ENCODE measurements around the gene QPCT.
"Not testable (repeated sequence)": the region's sequence is repeated elsewhere in the genome, so short reads cannot be mapped to it uniquely, and the experiment has no call there.

Gene QPCT

GRCh38 chr2:37357530-37357929 lies 13.1 kb downstream of the QPCT start:
- DNase-seq (ENCODE audit: low read depth in 2 of 2): no peak

GRCh38 chr2:37358466-37358865 lies 14.0 kb downstream of the QPCT start:
- no peak for DNase-seq (ENCODE audit: low read depth in 2 of 2)

- DNase-seq (ENCODE audit: low read depth in 2 of 2): no peak
These were observed 16.9 kb downstream of the QPCT start for GRCh38 chr2:37361216-37361815.

- DNase-seq (ENCODE audit: low read depth in 2 of 2): no peak
These were observed 17.7 kb downstream of the QPCT start for GRCh38 chr2:37361994-37362698.

GRCh38 chr2:37364351-37364750 lies 19.9 kb downstream of the QPCT start:
- no peak for DNase-seq (ENCODE audit: low read depth in 2 of 2)

- DNase-seq (ENCODE audit: low read depth in 2 of 2): peak in 1 of 2 donors; percentile 5
These were observed 21.2 kb downstream of the QPCT start for GRCh38 chr2:37365669-37366068.

GRCh38 chr2:37366773-37367172 lies 22.3 kb downstream of the QPCT start:
- peak in 1 of 2 donors; percentile 8 for DNase-seq (ENCODE audit: low read depth in 2 of 2)

GRCh38 chr2:37367310-37367709 lies 22.9 kb downstream of the QPCT start:
- DNase-seq (ENCODE audit: low read depth in 2 of 2): no peak

- DNase-seq (ENCODE audit: low read depth in 2 of 2): no peak
These were observed 23.6 kb downstream of the QPCT start for GRCh38 chr2:37367984-37368383.

- DNase-seq (ENCODE audit: low read depth in 2 of 2): no peak
These were observed 26.2 kb downstream of the QPCT start for GRCh38 chr2:37370666-37371065.

GRCh38 chr2:37372000-37372399 lies 27.6 kb downstream of the QPCT start:
- no peak for DNase-seq (ENCODE audit: low read depth in 2 of 2)

- DNase-seq (ENCODE audit: low read depth in 2 of 2): no peak
These were observed 31.4 kb downstream of the QPCT start for GRCh38 chr2:37375741-37376288.

- DNase-seq (ENCODE audit: low read depth in 2 of 2): peak in 1 of 2 donors; percentile 34
These were observed 32.2 kb downstream of the QPCT start for GRCh38 chr2:37376421-37377186.

GRCh38 chr2:37377187-37377532 lies 32.7 kb downstream of the QPCT start:
- DNase-seq (ENCODE audit: low read depth in 2 of 2): peak in 1 of 2 donors; percentile 17

- no peak for DNase-seq (ENCODE audit: low read depth in 2 of 2)
These were observed 34.0 kb downstream of the QPCT start for GRCh38 chr2:37378411-37378810.

GRCh38 chr2:37379881-37380296 lies 35.5 kb downstream of the QPCT start:
- no peak for DNase-seq (ENCODE audit: low read depth in 2 of 2)

- not testable (repeated sequence) for DNase-seq (ENCODE audit: low read depth in 2 of 2)
These were observed 36.4 kb downstream of the QPCT start for GRCh38 chr2:37380787-37381186.

GRCh38 chr2:37384261-37384660 lies 39.8 kb downstream of the QPCT start:
- DNase-seq (ENCODE audit: low read depth in 2 of 2): not testable (repeated sequence)

GRCh38 chr2:37387148-37387835 lies 42.9 kb downstream of the QPCT start:
- no peak for DNase-seq (ENCODE audit: low read depth in 2 of 2)

- DNase-seq (ENCODE audit: low read depth in 2 of 2): no peak
These were observed 43.6 kb downstream of the QPCT start for GRCh38 chr2:37388074-37388473.

- no peak for DNase-seq (ENCODE audit: low read depth in 2 of 2)
These were observed 45.0 kb downstream of the QPCT start for GRCh38 chr2:37389395-37389794.

Measured in stimulated activated CD4-positive, alpha-beta T cell treated with anti-CD3 and anti-CD28 coated beads, Interleukin-4, amount 100 ng/mL, for 48 hours (primary cell).